ENCODE measurements around the gene ANGPTL4.
A peak's percentile ranks its signal among the peaks of the same experiment; 100 is the strongest.

Gene ANGPTL4

DNA sequence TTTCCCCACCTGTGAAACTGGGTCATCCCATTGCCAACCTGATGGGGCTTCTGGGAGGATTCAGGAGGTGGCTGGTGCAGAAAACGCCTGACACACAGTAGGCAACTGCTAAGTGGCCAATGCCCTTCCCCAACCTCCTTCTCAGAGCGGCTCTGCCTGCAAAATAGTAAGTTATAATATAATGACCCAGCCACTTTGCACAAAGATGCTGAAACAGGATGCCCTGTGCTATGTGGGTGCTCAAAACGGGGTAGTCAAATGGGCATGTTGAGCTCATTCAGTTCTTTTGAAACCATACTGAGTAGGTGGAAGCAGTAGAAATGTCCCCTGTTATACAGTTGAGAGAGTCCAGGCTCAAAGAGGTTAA lies 49.7 kb downstream of the ANGPTL4 start:
- WGBS (ENCODE audit: extremely low coverage, insufficient coverage, insufficient read length): no CpG with 5 or more reads among the region's 3 CpGs
- Histone ChIP-seq H3K18ac (ENCODE audit: low read length) (peak overlapping the region; percentile 51), H2BK12ac (ENCODE audit: low read length) (no peak overlapping the region)

GRCh38 chr19:8416796-8417195 lies 52.8 kb downstream of the ANGPTL4 start:
- Histone ChIP-seq H3K4ac (ENCODE audit: low read depth, low read length) (no peak overlapping the region), H3K79me2 (ENCODE audit: control insufficient read depth, insufficient read depth, low read length, poor library complexity) (peaks cover 3% of the 10 kb centered on the region), H3K9me3 (ENCODE audit: insufficient read depth, low read depth, low read length) (no peaks in the 10 kb centered on the region), H3K4me3 (ENCODE audit: low read depth, low read length) (no peak overlapping the region), H4K91ac (ENCODE audit: low read depth, low read length) (no peak overlapping the region), H2AFZ (ENCODE audit: insufficient read depth, low read length, poor library complexity) (no peak overlapping the region), H2BK120ac (ENCODE audit: insufficient read depth, low read length, poor library complexity) (no peak overlapping the region), H3K14ac (ENCODE audit: low read length) (no peak overlapping the region), H2BK12ac (ENCODE audit: low read length) (peak overlapping the region; percentile 53), H3K27ac (ENCODE audit: low read depth, low read length) (no peak overlapping the region), H3K4me1 (ENCODE audit: control insufficient read depth in 1 of 2, insufficient read depth in 2 of 2, low read length in 2 of 2) (peaks cover 21 to 23% of the 10 kb centered on the region in 2 experiments), H3K4me2 (ENCODE audit: low read length) (no peak overlapping the region), H3K18ac (ENCODE audit: low read length) (peak overlapping the region; percentile 59), H3K9ac (ENCODE audit: low read length) (no peak overlapping the region), H2BK5ac (ENCODE audit: low read depth, low read length, poor library complexity) (no peak overlapping the region), H4K12ac (ENCODE audit: low read depth, low read length) (no peak overlapping the region), H3K23ac (ENCODE audit: low read length) (no peak overlapping the region), H4K8ac (ENCODE audit: low read depth, low read length) (no peak overlapping the region), H2AK5ac (ENCODE audit: low read length) (no peak overlapping the region), H3K36me3 (ENCODE audit: control insufficient read depth in 1 of 2, insufficient read depth in 2 of 2, low read length in 2 of 2) (peaks cover 0 to 2% of the 10 kb centered on the region in 2 experiments), H3K79me1 (ENCODE audit: low read length) (peaks cover 10% of the 10 kb centered on the region), H3K27me3 (ENCODE audit: insufficient read depth, low read length) (no peaks in the 10 kb centered on the region)
- no CpG with 5 or more reads among the region's 4 CpGs for WGBS (ENCODE audit: extremely low coverage, insufficient coverage, insufficient read length)
- DNase-seq: no peak

More for the DNA sequence above, 49.7 kb downstream of the ANGPTL4 start:
- Histone ChIP-seq H2BK120ac (ENCODE audit: insufficient read depth, low read length, poor library complexity) (peak overlapping the region; percentile 40), H3K27me3 (ENCODE audit: insufficient read depth, low read length) (no peaks in the 10 kb centered on the region), H4K8ac (ENCODE audit: low read depth, low read length) (peak overlapping the region; percentile 78), H3K14ac (ENCODE audit: low read length) (peak overlapping the region; percentile 68), H2AFZ (ENCODE audit: insufficient read depth, low read length, poor library complexity) (peak overlapping the region; percentile 52), H3K9ac (ENCODE audit: low read length) (no peak overlapping the region), H2BK5ac (ENCODE audit: low read depth, low read length, poor library complexity) (no peak overlapping the region), H3K4me1 (ENCODE audit: control insufficient read depth in 1 of 2, insufficient read depth in 2 of 2, low read length in 2 of 2) (peaks cover 17 to 20% of the 10 kb centered on the region in 2 experiments), H3K79me1 (ENCODE audit: low read length) (peaks cover 7% of the 10 kb centered on the region), H3K36me3 (ENCODE audit: control insufficient read depth in 1 of 2, insufficient read depth in 2 of 2, low read length in 2 of 2) (no peaks in the 10 kb centered on the region), H3K23ac (ENCODE audit: low read length) (no peak overlapping the region), H3K4me2 (ENCODE audit: low read length) (peak overlapping the region; percentile 87), H3K4me3 (ENCODE audit: low read depth, low read length) (peak overlapping the region; percentile 81), H3K27ac (ENCODE audit: low read depth, low read length) (no peak overlapping the region), H3K4ac (ENCODE audit: low read depth, low read length) (peak overlapping the region; percentile 48), H4K91ac (ENCODE audit: low read depth, low read length) (peak overlapping the region; percentile 76), H2AK5ac (ENCODE audit: low read length) (peak overlapping the region; percentile 53), H3K9me3 (ENCODE audit: insufficient read depth, low read depth, low read length) (no peaks in the 10 kb centered on the region), H4K12ac (ENCODE audit: low read depth, low read length) (peak overlapping the region; percentile 70), H3K79me2 (ENCODE audit: control insufficient read depth, insufficient read depth, low read length, poor library complexity) (peaks cover 3% of the 10 kb centered on the region)
- DNase-seq: no peak

DNA sequence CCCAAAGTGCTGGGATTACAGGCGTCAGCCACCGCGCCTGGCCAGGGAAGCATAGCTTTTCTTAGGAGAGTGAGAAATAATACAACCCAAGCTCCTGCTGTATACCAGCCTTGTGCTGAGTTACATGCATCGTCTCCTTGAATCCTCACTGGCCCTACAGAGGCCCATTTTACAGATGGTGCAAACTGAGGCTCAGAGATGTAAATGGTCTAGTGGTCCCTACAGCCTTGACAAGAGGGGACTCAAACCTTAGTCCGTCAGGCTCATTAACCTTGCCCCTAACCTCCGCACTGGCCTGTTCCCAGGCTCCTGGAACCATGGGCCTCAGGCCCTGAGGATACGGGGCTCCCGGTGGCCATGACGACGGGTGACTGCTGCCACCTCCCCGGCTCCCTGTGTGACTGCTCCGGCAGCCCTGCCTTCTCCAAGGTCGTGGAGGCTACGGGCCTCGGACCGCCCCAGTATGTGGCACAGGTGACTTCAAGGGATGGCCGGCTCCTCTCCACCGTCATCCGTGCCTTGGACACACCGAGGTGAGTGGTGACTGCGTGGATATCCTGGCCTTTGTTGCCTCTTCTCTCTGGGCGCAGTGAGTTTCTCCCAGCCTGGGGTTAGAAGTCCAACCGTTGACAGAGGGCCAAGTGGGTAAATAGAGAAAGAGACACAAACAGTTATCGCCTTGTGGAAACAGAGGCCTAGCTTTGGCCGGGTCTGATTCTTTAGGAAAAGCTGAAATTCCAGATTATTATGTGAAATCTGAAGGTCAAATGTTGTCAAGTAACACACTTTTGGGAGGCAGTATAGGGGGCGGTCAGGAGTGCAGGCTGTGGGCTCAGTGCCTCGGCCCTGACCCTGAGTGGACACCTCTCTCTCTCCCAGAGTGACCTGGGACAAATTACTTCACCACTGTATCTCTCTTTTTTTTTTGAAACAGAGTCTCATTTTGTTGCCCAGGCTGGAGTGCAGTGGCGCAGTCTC lies 57.8 kb downstream of the ANGPTL4 start:
- no CpG with 5 or more reads among the region's 28 CpGs for WGBS (ENCODE audit: extremely low coverage, insufficient coverage, insufficient read length)
- H2BK120ac ChIP-seq (ENCODE audit: insufficient read depth, low read length, poor library complexity): no peak overlapping the region
- H3K4ac ChIP-seq (ENCODE audit: low read depth, low read length): no peak overlapping the region

DNA sequence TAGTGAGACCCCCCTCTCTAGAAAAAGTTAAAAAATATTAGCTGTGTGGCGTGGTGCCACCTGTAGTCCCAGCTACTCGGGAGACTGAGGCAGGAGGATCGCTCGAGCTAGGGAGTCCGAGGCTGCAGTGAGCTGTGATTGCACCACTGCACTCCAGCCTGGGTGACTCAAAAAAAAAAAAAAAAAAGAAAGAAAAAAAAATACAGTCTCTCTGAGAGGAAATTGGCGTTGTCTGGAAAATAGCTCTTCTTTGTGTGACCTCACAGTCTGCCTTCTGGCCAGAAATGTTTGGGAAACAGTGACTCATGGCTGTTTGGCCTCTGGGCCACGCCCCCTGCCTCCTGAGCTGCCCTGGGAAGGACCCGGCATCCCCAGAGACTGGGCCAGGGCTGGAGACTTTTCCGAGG lies 59.9 kb downstream of the ANGPTL4 start:
- H3K4ac ChIP-seq (ENCODE audit: low read depth, low read length): no peak overlapping the region
- no CpG with 5 or more reads among the region's 9 CpGs for WGBS (ENCODE audit: extremely low coverage, insufficient coverage, insufficient read length)
- H4K12ac ChIP-seq (ENCODE audit: low read depth, low read length): peak overlapping the region; percentile 7
- peak overlapping the region; percentile 86 for H3K18ac ChIP-seq (ENCODE audit: low read length)
- no peak overlapping the region for H3K23ac ChIP-seq (ENCODE audit: low read length)
- H3K36me3 ChIP-seq (ENCODE audit: control insufficient read depth in 1 of 2, insufficient read depth in 2 of 2, low read length in 2 of 2): peaks cover 0 to 6% of the 10 kb centered on the region in 2 experiments
- H3K4me2 ChIP-seq (ENCODE audit: low read length): peak overlapping the region; percentile 36
- H3K27me3 ChIP-seq (ENCODE audit: insufficient read depth, low read length): no peaks in the 10 kb centered on the region
- no peak overlapping the region for H2AK5ac ChIP-seq (ENCODE audit: low read length)
- peak overlapping the region; percentile 91 for H2BK12ac ChIP-seq (ENCODE audit: low read length)
- H3K14ac ChIP-seq (ENCODE audit: low read length): peak overlapping the region; percentile 84
- H3K27ac ChIP-seq (ENCODE audit: low read depth, low read length): peak overlapping the region; percentile 82
- no peaks in the 10 kb centered on the region for H3K9me3 ChIP-seq (ENCODE audit: insufficient read depth, low read depth, low read length)
- H3K79me2 ChIP-seq (ENCODE audit: control insufficient read depth, insufficient read depth, low read length, poor library complexity): no peaks in the 10 kb centered on the region
- DNase-seq: peak; percentile 97 to 99
- H3K4me3 ChIP-seq (ENCODE audit: low read depth, low read length): no peak overlapping the region
- peak overlapping the region; percentile 69 for H4K8ac ChIP-seq (ENCODE audit: low read depth, low read length)
- peak overlapping the region; percentile 59 for H2BK5ac ChIP-seq (ENCODE audit: low read depth, low read length, poor library complexity)
- peaks cover 15% of the 10 kb centered on the region for H3K79me1 ChIP-seq (ENCODE audit: low read length)
- H4K91ac ChIP-seq (ENCODE audit: low read depth, low read length): peak overlapping the region; percentile 70
- H2BK120ac ChIP-seq (ENCODE audit: insufficient read depth, low read length, poor library complexity): peak overlapping the region; percentile 88
- H3K9ac ChIP-seq (ENCODE audit: low read length): no peak overlapping the region
- peaks cover 19 to 20% of the 10 kb centered on the region in 2 experiments for H3K4me1 ChIP-seq (ENCODE audit: control insufficient read depth in 1 of 2, insufficient read depth in 2 of 2, low read length in 2 of 2)
- peak overlapping the region; percentile 52 for H2AFZ ChIP-seq (ENCODE audit: insufficient read depth, low read length, poor library complexity)

More for the DNA sequence above, 57.8 kb downstream of the ANGPTL4 start:
- Histone ChIP-seq H3K4me2 (ENCODE audit: low read length) (no peak overlapping the region), H3K23ac (ENCODE audit: low read length) (no peak overlapping the region), H3K14ac (ENCODE audit: low read length) (no peak overlapping the region), H2AFZ (ENCODE audit: insufficient read depth, low read length, poor library complexity) (no peak overlapping the region), H3K79me2 (ENCODE audit: control insufficient read depth, insufficient read depth, low read length, poor library complexity) (no peaks in the 10 kb centered on the region), H2AK5ac (ENCODE audit: low read length) (peak overlapping the region; percentile 90), H3K27ac (ENCODE audit: low read depth, low read length) (no peak overlapping the region), H2BK5ac (ENCODE audit: low read depth, low read length, poor library complexity) (no peak overlapping the region), H3K9ac (ENCODE audit: low read length) (no peak overlapping the region), H2BK12ac (ENCODE audit: low read length) (peak overlapping the region; percentile 87), H3K4me1 (ENCODE audit: control insufficient read depth in 1 of 2, insufficient read depth in 2 of 2, low read length in 2 of 2) (peaks cover 28% of the 10 kb centered on the region in 2 experiments), H4K12ac (ENCODE audit: low read depth, low read length) (no peak overlapping the region), H3K4me3 (ENCODE audit: low read depth, low read length) (no peak overlapping the region), H3K36me3 (ENCODE audit: control insufficient read depth in 1 of 2, insufficient read depth in 2 of 2, low read length in 2 of 2) (peaks cover 0 to 6% of the 10 kb centered on the region in 2 experiments), H3K79me1 (ENCODE audit: low read length) (peaks cover 17% of the 10 kb centered on the region), H3K27me3 (ENCODE audit: insufficient read depth, low read length) (no peaks in the 10 kb centered on the region), H4K8ac (ENCODE audit: low read depth, low read length) (no peak overlapping the region), H4K91ac (ENCODE audit: low read depth, low read length) (no peak overlapping the region), H3K18ac (ENCODE audit: low read length) (no peak overlapping the region), H3K9me3 (ENCODE audit: insufficient read depth, low read depth, low read length) (no peaks in the 10 kb centered on the region)
- DNase-seq: no peak

Measured in trophoblast cell (in vitro differentiated cells and primary cell).